GM12873 (cell line): ENCODE measurements around the gene OTULIN.

Source experiments
- CTCF ChIP-seq: IDR thresholded peaks from 2 replicates; pipeline ENCODE4 v1.5.1; 2012; ENCODE audit warnings: low read depth, mild to moderate bottlenecking, moderate library complexity, low read length, control low read depth; ENCODE audit not compliant: insufficient read depth; ENCODE audit errors: missing control alignments

The OTULIN gene

GRCh38 chr5:14735944-14736343, 71.4 kb downstream of the OTULIN start:
- no peak for TF ChIP-seq CTCF

GRCh38 chr5:14737291-14737690, 72.8 kb downstream of the OTULIN start:
- TF ChIP-seq CTCF, result no peak

GRCh38 chr5:14738050-14738449, 73.5 kb downstream of the OTULIN start:
- no peak for TF ChIP-seq CTCF

GRCh38 chr5:14739538-14739937, 75.0 kb downstream of the OTULIN start:
- TF ChIP-seq CTCF, result no peak

- TF ChIP-seq CTCF, result no peak
Measured at GRCh38 chr5:14739981-14740380, 75.5 kb downstream of the OTULIN start.

GRCh38 chr5:14741131-14741530, 76.6 kb downstream of the OTULIN start:
- TF ChIP-seq CTCF, result no peak

- TF ChIP-seq CTCF, result no peak
Measured at GRCh38 chr5:14741801-14742440, 77.4 kb downstream of the OTULIN start.
